ENCODE results near the gene S1PR4. TPM values are rescaled to one million over a fixed set of nuclear protein-coding genes. Genes with fewer than 3 reads are reported as not detected.

Gene S1PR4
- total RNA-seq, 3 donors from 2014 or later: 0.38 to 2.5 (median 0.82) TPM

GRCh38 chr19:3193256-3194105, 14.9 kb downstream of the S1PR4 start:
- Histone ChIP-seq H3K4me3 (no peak overlapping the region), H3K4me1 (ENCODE audit: low read depth) (peaks cover 18% of the 10 kb centered on the region), H3K36me3 (ENCODE audit: low read depth) (no peaks in the 10 kb centered on the region), H3K9me3 (no peaks in the 10 kb centered on the region)
- DNase-seq: no peak
- intact Hi-C loops (cut with DNase I, micrococcal nuclease): no loop called here
- no peak for ATAC-seq
- TF ChIP-seq CTCF (IDR thresholded peaks at IDR 0.05): no peak

- Histone ChIP-seq H3K4me1 (ENCODE audit: low read depth) (peaks cover 9% of the 10 kb centered on the region), H3K9me3 (no peaks in the 10 kb centered on the region), H3K36me3 (ENCODE audit: low read depth) (no peaks in the 10 kb centered on the region), H3K4me3 (no peak overlapping the region)
- intact Hi-C loops (cut with DNase I, micrococcal nuclease): no loop called here
- ATAC-seq (no peak), DNase-seq (no peak)
- TF ChIP-seq CTCF (IDR thresholded peaks at IDR 0.05): no peak
Measured at GRCh38 chr19:3194106-3195087, 15.8 kb downstream of the S1PR4 start.

- DNase-seq (no peak), ATAC-seq (no peak)
- H3K4me3 ChIP-seq: no peak overlapping the region
- intact Hi-C loops (cut with DNase I, micrococcal nuclease): no loop called here
- no peak for TF ChIP-seq CTCF (IDR thresholded peaks at IDR 0.05)
- no peaks in the 10 kb centered on the region for H3K36me3 ChIP-seq (ENCODE audit: low read depth)
- no peaks in the 10 kb centered on the region for H3K9me3 ChIP-seq
- no peaks in the 10 kb centered on the region for H3K4me1 ChIP-seq (ENCODE audit: low read depth)
Measured at GRCh38 chr19:3196064-3196932, 17.7 kb downstream of the S1PR4 start.

GRCh38 chr19:3196933-3197205, 18.3 kb downstream of the S1PR4 start:
- H3K9me3 ChIP-seq: no peaks in the 10 kb centered on the region
- ATAC-seq (no peak), DNase-seq (no peak)
- intact Hi-C loops (cut with DNase I, micrococcal nuclease): no loop called here
- TF ChIP-seq CTCF (IDR thresholded peaks at IDR 0.05): no peak
- H3K4me3 ChIP-seq: no peak overlapping the region
- H3K36me3 ChIP-seq (ENCODE audit: low read depth): no peaks in the 10 kb centered on the region
- no peaks in the 10 kb centered on the region for H3K4me1 ChIP-seq (ENCODE audit: low read depth)

All from mucosa of descending colon (tissue), 3 donors.